NT2/D1 (cell line): ENCODE results near the gene TST.

Source experiments
- SUZ12 ChIP-seq: IDR thresholded peaks from 2 replicates; pipeline ENCODE4 v1.6.1; 2011; ENCODE audit not compliant: insufficient read length, insufficient read depth; ENCODE audit errors: extremely low read depth
- YY1 ChIP-seq: IDR thresholded peaks from 2 replicates; pipeline ENCODE4 v1.6.1; 2011; ENCODE audit not compliant: insufficient read length, insufficient read depth
- ZNF274 ChIP-seq: IDR thresholded peaks from 2 replicates; pipeline ENCODE4 v1.6.1; 2011; ENCODE audit warnings: mild to moderate bottlenecking, low read depth, low read length

DNA sequence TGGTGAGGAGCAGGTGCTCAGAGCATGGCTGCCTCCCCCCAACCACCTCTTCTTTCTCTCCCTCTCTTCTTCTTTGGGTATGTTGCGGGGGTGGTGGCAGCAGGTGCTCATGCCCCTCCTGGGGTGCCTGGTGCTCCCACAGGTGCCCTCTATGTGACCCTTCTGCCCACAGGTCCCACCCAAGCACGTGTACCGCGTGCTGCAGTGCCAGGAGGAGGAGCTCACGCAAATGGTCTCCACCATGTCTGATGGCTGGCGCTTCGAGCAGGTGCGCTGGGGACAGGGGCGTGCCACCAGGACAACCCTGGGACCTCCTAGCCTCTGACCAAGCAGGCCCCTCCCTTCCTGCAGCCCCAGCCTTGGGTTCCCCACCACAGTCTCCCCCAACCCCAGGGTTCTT is 38.0 kb upstream of the TST start:
- TF ChIP-seq YY1: no peak
- TF ChIP-seq ZNF274: no peak
- no peak for TF ChIP-seq SUZ12
